Endothelial cell (in vitro differentiated cells): ENCODE measurements around the gene FITM2. TPM values are rescaled to one million over a fixed set of nuclear protein-coding genes. Genes with fewer than 3 reads are reported as not detected.

Experiments used
- DNase-seq: peaks from one replicate; pipeline ENCODE4 v3.0.0; 2021; ENCODE audit warnings: low spot score
- H3K27ac Mint-ChIP-seq: one replicate; pipeline ENCODE4 v1.8.0; 2021; ENCODE audit warnings: mixed read lengths, inconsistent platforms; ENCODE audit not compliant: unreplicated experiment
- H3K27me3 Mint-ChIP-seq: one replicate; pipeline ENCODE4 v1.8.0; 2021; ENCODE audit warnings: mild to moderate bottlenecking, moderate library complexity, mixed read lengths, inconsistent platforms; ENCODE audit not compliant: unreplicated experiment
- H3K36me3 Mint-ChIP-seq: one replicate; pipeline ENCODE4 v1.8.0; 2021; ENCODE audit warnings: mild to moderate bottlenecking, low read depth, mixed read lengths, inconsistent platforms; ENCODE audit not compliant: unreplicated experiment
- H3K4me1 Mint-ChIP-seq: one replicate; pipeline ENCODE4 v1.8.0; 2021; ENCODE audit warnings: mild to moderate bottlenecking, mixed read lengths, inconsistent platforms; ENCODE audit not compliant: unreplicated experiment
- H3K4me3 Mint-ChIP-seq: one replicate; pipeline ENCODE4 v1.8.0; 2021; ENCODE audit warnings: mild to moderate bottlenecking, mixed read lengths, inconsistent platforms; ENCODE audit not compliant: unreplicated experiment
- H3K9me3 Mint-ChIP-seq: one replicate; pipeline ENCODE4 v1.8.0; 2021; ENCODE audit warnings: mixed read lengths, inconsistent platforms; ENCODE audit not compliant: unreplicated experiment
- total RNA-seq: library from RNA; stranded (reverse); fragmentation: NEBNext Ultra II Directional; extraction: Animal tissue kit (Norgen Biotek cat#: 25700); gene quantifications from one replicate; pipeline ENCODE4 v1.2.1, GENCODE V29; 2021; ENCODE audit not compliant: unreplicated experiment
- TF ChIP-seq, protein P1 (sequence below): fragments of 200-600 bp; sonication (generic); IDR thresholded peaks from one replicate; pipeline ENCODE4 v1.5.0; 2021; ENCODE audit warnings: antibody characterized with exemption; ENCODE audit not compliant: unreplicated experiment

Gene FITM2
- total RNA-seq, 1 donor from 2014 or later, result 2.8 TPM

GRCh38 chr20:44326391-44327159, 15.6 kb upstream of the FITM2 start:
- H3K9me3 Mint-ChIP-seq, result no peaks in the 10 kb centered on the region
- peak; percentile 18 for DNase-seq
- TF ChIP-seq, protein P1, sequence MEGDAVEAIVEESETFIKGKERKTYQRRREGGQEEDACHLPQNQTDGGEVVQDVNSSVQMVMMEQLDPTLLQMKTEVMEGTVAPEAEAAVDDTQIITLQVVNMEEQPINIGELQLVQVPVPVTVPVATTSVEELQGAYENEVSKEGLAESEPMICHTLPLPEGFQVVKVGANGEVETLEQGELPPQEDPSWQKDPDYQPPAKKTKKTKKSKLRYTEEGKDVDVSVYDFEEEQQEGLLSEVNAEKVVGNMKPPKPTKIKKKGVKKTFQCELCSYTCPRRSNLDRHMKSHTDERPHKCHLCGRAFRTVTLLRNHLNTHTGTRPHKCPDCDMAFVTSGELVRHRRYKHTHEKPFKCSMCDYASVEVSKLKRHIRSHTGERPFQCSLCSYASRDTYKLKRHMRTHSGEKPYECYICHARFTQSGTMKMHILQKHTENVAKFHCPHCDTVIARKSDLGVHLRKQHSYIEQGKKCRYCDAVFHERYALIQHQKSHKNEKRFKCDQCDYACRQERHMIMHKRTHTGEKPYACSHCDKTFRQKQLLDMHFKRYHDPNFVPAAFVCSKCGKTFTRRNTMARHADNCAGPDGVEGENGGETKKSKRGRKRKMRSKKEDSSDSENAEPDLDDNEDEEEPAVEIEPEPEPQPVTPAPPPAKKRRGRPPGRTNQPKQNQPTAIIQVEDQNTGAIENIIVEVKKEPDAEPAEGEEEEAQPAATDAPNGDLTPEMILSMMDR, result no peak
- no peaks in the 10 kb centered on the region for H3K4me1 Mint-ChIP-seq
- H3K27ac Mint-ChIP-seq, result no peak overlapping the region
- H3K27me3 Mint-ChIP-seq, result peaks cover 3% of the 10 kb centered on the region
- no peak overlapping the region for H3K4me3 Mint-ChIP-seq
- H3K36me3 Mint-ChIP-seq, result no peaks in the 10 kb centered on the region

DNA sequence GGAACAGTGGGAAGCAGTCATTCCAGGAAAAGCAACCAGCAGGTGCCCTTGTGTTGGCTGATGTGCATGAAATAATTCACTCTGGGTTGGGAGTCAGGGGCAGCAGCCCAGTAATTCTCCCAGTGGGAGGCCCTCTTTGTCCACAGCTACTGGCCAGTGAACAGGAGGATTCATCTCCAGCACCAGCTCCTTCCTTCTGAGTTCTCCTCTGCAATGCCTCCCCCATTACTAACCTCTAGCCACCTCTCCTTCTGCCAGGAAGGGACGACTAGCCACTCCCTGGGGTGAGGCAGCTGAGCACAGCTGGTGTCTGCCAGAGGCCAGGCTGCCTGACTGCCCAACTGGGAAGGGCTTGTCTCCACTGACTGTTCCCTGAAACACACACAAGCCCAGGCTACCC, 13.3 kb upstream of the FITM2 start:
- peaks cover 3% of the 10 kb centered on the region for H3K27me3 Mint-ChIP-seq
- TF ChIP-seq, protein P1, result no peak
- no peak overlapping the region for H3K27ac Mint-ChIP-seq
- no peaks in the 10 kb centered on the region for H3K9me3 Mint-ChIP-seq
- H3K4me3 Mint-ChIP-seq, result no peak overlapping the region
- H3K4me1 Mint-ChIP-seq, result no peaks in the 10 kb centered on the region
- H3K36me3 Mint-ChIP-seq, result no peaks in the 10 kb centered on the region
- DNase-seq, result no peak

GRCh38 chr20:44319839-44320422, 8.9 kb upstream of the FITM2 start:
- Mint-ChIP-seq H3K9me3 (no peaks in the 10 kb centered on the region), H3K4me1 (no peaks in the 10 kb centered on the region), H3K4me3 (no peak overlapping the region), H3K36me3 (no peaks in the 10 kb centered on the region), H3K27me3 (peaks cover 2% of the 10 kb centered on the region), H3K27ac (no peak overlapping the region)
- DNase-seq, result no peak
- TF ChIP-seq, protein P1, result no peak

DNA sequence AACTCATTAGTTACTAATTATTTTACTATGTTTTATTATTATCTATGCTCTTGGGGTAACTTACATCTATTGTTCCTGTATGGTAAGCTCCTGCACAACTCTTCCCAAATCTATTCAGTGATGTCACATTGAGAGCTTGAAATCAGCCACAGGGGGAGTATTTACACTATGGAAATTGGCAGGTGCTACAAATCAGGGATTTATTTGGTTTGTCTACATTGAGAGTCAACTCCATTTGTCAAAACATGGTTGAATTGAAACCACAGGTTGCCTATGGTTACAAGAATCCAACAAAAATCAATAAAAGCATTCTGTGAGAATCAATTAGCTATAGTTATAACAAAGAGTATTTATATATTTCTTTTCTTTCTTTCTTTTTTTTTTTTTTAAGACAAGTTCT, 3.9 kb upstream of the FITM2 start:
- Mint-ChIP-seq H3K36me3 (no peaks in the 10 kb centered on the region), H3K4me1 (peaks cover 6% of the 10 kb centered on the region), H3K4me3 (no peak overlapping the region), H3K27ac (no peak overlapping the region), H3K27me3 (no peaks in the 10 kb centered on the region), H3K9me3 (no peaks in the 10 kb centered on the region)
- TF ChIP-seq, protein P1, result no peak
- DNase-seq, result no peak
